Tibial nerve (tissue), 4 donors: ENCODE data around the gene GSTT2B. TPM values are rescaled to one million over a fixed set of nuclear protein-coding genes. Genes with fewer than 3 reads are reported as not detected.

Experiments
- DNase-seq, 2 donors: peaks; one replicate each; pipeline ENCODE4 v3.0.0-alpha.2; 2019; ENCODE audit warnings: low spot score in 2 of 2
- H3K27ac ChIP-seq, 4 donors: fragments of 200-600 bp; sonication (generic) in 3 of 4; one replicate each; pipeline ENCODE4 v1.5.1; 2017 to 2019; ENCODE audit warnings: mild to moderate bottlenecking in 1 of 4
- H3K27me3 ChIP-seq, 2 donors: fragments of 200-600 bp; sonication (generic) in 1 of 2; one replicate each; pipeline versions ENCODE4 v1.5.1 to v1.6.0; 2017 to 2019
- H3K36me3 ChIP-seq, 3 donors: fragments of 200-600 bp; sonication (generic); one replicate each; pipeline ENCODE4 v1.5.1; 2018 to 2019
- H3K4me1 ChIP-seq, 4 donors: fragments of 200-600 bp; sonication (generic) in 3 of 4; one replicate each; pipeline ENCODE4 v1.5.1; 2017 to 2019
- H3K4me3 ChIP-seq, 4 donors: fragments of 200-600 bp; sonication (generic) in 3 of 4; one replicate each; pipeline ENCODE4 v1.5.1; 2017 to 2019; ENCODE audit warnings: mild to moderate bottlenecking in 1 of 4, moderate library complexity in 1 of 4
- H3K9me3 ChIP-seq, 4 donors: fragments of 200-600 bp; sonication (generic) in 3 of 4; one replicate each; pipeline ENCODE4 v1.5.1; 2017 to 2019
- EP300 ChIP-seq, 2 donors: sonication (generic); formaldehyde crosslinking; IDR thresholded peaks; one replicate each; pipeline ENCODE4 v1.6.1; 2017; ENCODE audit warnings: antibody characterized with exemption in 2 of 2, mild to moderate bottlenecking in 1 of 2
- POLR2A ChIP-seq, 2 donors: fragments of 450-650 bp; IDR thresholded peaks; one replicate each; pipeline ENCODE4 v1.6.1; 2017; ENCODE audit warnings: antibody characterized with exemption in 2 of 2, mild to moderate bottlenecking in 2 of 2, moderate library complexity in 2 of 2
- WGBS, 2 donors: methylation state at CpG; one replicate each; pipeline ENCODE4 v1.1.5; 2018; 5-methylcytosine and 5-hydroxymethylcytosine counted together
- total RNA-seq, 4 donors: library from RNA; depleted of rRNA; stranded (reverse); fragments of >200 nt; gene quantifications; one replicate each; pipeline ENCODE4 v1.1.0, GENCODE V29; 2016
- TF ChIP-seq, protein P1 (sequence below), 5 experiments: fragments of 200-600 bp in 3 of 5; fragments of 450-650 bp in 2 of 5; sonication (generic) in 3 of 5; IDR thresholded peaks; one replicate each; pipeline ENCODE4 v1.5.1; 2016 to 2019; ENCODE audit warnings: antibody characterized with exemption in 5 of 5, mild to moderate bottlenecking in 3 of 5, moderate library complexity in 2 of 5

GSTT2B gene
- total RNA-seq, 4 donors from 2014 or later = 0.66 to 17.8 (median 8.7) TPM

- Histone ChIP-seq H3K36me3 (no peaks in the 10 kb centered on the region), H3K27ac (peak overlapping the region in 1 of 4 donors; percentile 84), H3K4me3 (no peak overlapping the region), H3K9me3 (no peaks in the 10 kb centered on the region), H3K27me3 (no peaks in the 10 kb centered on the region), H3K4me1 (peaks cover 0 to 16% (median 4%) of the 10 kb centered on the region in 4 donors)
- 85 to 91% methylated on average over 3 of the region's 3 CpGs for WGBS, 2 donors
- TF ChIP-seq POLR2A (IDR thresholded peaks at IDR 0.05) = no peak
- TF ChIP-seq EP300 (IDR thresholded peaks at IDR 0.05) = no peak
- TF ChIP-seq, protein P1, sequence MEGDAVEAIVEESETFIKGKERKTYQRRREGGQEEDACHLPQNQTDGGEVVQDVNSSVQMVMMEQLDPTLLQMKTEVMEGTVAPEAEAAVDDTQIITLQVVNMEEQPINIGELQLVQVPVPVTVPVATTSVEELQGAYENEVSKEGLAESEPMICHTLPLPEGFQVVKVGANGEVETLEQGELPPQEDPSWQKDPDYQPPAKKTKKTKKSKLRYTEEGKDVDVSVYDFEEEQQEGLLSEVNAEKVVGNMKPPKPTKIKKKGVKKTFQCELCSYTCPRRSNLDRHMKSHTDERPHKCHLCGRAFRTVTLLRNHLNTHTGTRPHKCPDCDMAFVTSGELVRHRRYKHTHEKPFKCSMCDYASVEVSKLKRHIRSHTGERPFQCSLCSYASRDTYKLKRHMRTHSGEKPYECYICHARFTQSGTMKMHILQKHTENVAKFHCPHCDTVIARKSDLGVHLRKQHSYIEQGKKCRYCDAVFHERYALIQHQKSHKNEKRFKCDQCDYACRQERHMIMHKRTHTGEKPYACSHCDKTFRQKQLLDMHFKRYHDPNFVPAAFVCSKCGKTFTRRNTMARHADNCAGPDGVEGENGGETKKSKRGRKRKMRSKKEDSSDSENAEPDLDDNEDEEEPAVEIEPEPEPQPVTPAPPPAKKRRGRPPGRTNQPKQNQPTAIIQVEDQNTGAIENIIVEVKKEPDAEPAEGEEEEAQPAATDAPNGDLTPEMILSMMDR (IDR thresholded peaks at IDR 0.05) = no peak
- no peak for DNase-seq
These were observed 45.7 kb downstream of the GSTT2B start for GRCh38 chr22:23915290-23915689.

GRCh38 chr22:23913661-23914353, 47.2 kb downstream of the GSTT2B start:
- DNase-seq = peak; percentile 99
- peaks cover 0 to 21% (median 4%) of the 10 kb centered on the region in 4 donors for H3K4me1 ChIP-seq
- no peaks in the 10 kb centered on the region for H3K36me3 ChIP-seq
- H3K4me3 ChIP-seq = peak overlapping the region; percentile 47 to 68 (median 56)
- TF ChIP-seq, protein P1 (IDR thresholded peaks at IDR 0.05) = peak in 1 of 5 experiments; percentile 31
- TF ChIP-seq EP300 (IDR thresholded peaks at IDR 0.05) (peak; percentile 92 to 96), POLR2A (IDR thresholded peaks at IDR 0.05) (peak; percentile 40 to 74)
- H3K9me3 ChIP-seq = no peaks in the 10 kb centered on the region
- peak overlapping the region; percentile 61 to 90 (median 86) for H3K27ac ChIP-seq
- no peaks in the 10 kb centered on the region for H3K27me3 ChIP-seq
- WGBS, 2 donors = 0 to 1% methylated on average over 38 to 44 of the region's 44 CpGs

DNA sequence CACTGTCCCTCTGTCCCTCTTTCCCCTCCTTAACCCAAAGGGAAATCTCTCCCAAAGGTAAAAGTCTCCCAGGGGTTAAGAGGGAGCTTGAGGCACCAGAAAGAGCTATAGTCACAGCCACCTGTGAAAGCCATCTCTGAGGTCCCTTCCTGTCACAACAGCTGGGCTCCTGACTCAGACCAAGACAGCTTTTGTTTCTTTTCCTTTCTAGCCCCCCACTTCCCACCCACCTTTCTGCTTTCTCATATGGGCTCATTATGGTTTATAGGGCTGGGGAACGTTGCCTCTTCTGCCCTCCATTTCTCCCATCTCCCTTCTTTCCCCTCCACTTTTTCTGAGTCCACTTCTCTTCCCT, 47.7 kb downstream of the GSTT2B start:
- DNase-seq = no peak
- TF ChIP-seq, protein P1 (IDR thresholded peaks at IDR 0.05) = no peak
- no peak for TF ChIP-seq POLR2A (IDR thresholded peaks at IDR 0.05)
- TF ChIP-seq EP300 (IDR thresholded peaks at IDR 0.05) = no peak
- peak overlapping the region; percentile 61 to 90 (median 86) for H3K27ac ChIP-seq
- 0% methylated on average over 1 of the region's 1 CpG for WGBS, 2 donors
- peak overlapping the region; percentile 47 to 68 (median 56) for H3K4me3 ChIP-seq
- no peaks in the 10 kb centered on the region for H3K9me3 ChIP-seq
- peaks cover 0 to 21% (median 4%) of the 10 kb centered on the region in 4 donors for H3K4me1 ChIP-seq
- H3K36me3 ChIP-seq = no peaks in the 10 kb centered on the region
- H3K27me3 ChIP-seq = no peaks in the 10 kb centered on the region

GRCh38 chr22:23912293-23912903, 48.6 kb downstream of the GSTT2B start:
- no peak overlapping the region for H3K4me3 ChIP-seq
- H3K27me3 ChIP-seq = no peaks in the 10 kb centered on the region
- peaks cover 0 to 21% (median 4%) of the 10 kb centered on the region in 4 donors for H3K4me1 ChIP-seq
- no peaks in the 10 kb centered on the region for H3K9me3 ChIP-seq
- 91 to 92% methylated on average over 9 of the region's 9 CpGs for WGBS, 2 donors
- no peak overlapping the region for H3K27ac ChIP-seq
- H3K36me3 ChIP-seq = no peaks in the 10 kb centered on the region
- no peak for DNase-seq
- TF ChIP-seq EP300 (IDR thresholded peaks at IDR 0.05) = no peak
- TF ChIP-seq POLR2A (IDR thresholded peaks at IDR 0.05) = no peak
- TF ChIP-seq, protein P1 (IDR thresholded peaks at IDR 0.05) = no peak

DNA sequence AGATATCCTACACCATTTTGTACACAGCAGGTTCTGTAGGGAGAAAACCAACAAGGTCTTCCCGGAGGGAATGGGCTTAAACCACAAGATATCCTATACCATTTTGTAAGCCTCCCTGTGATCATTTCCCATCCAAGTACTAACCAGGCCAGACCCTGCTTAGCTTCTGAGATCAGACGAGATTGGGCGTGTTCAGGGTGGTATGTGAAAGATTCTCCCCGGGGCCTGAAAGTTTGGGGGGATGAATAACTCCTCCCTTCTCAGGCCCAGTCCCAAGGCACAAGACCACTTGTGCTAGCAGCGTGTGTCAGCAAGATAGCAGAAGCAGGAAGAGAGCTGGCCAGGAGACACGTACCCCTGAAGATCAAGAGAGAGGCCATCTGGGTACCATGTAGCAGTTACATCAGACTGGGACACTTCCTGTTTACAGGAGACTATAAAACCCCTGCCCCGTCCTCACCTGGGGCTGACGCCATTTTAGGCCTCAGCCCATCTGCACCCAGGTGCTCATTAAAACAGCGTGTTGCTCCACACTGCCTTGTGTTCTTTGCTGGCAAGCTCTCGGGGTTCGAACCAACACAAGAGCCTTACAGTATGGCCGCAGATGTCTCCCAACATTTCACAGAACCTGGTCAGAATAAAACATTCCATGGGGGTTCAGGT, 49.5 kb downstream of the GSTT2B start:
- no peak overlapping the region for H3K4me3 ChIP-seq
- 91 to 94% methylated on average over 12 of the region's 12 CpGs for WGBS, 2 donors
- TF ChIP-seq POLR2A (IDR thresholded peaks at IDR 0.05) (no peak), EP300 (IDR thresholded peaks at IDR 0.05) (no peak)
- TF ChIP-seq, protein P1 (IDR thresholded peaks at IDR 0.05) = no peak
- DNase-seq = no peak
- H3K27ac ChIP-seq = no peak overlapping the region
- H3K27me3 ChIP-seq = no peaks in the 10 kb centered on the region
- no peaks in the 10 kb centered on the region for H3K36me3 ChIP-seq
- H3K9me3 ChIP-seq = no peaks in the 10 kb centered on the region
- H3K4me1 ChIP-seq = peaks cover 0 to 21% (median 4%) of the 10 kb centered on the region in 4 donors
